GM10847 (cell line): ENCODE results near the gene LRRC3B.

ENCODE experiments used
- POLR2A ChIP-seq: IDR thresholded peaks from 2 replicates; pipeline ENCODE4 v1.6.1; 2011; ENCODE audit not compliant: insufficient read length; ENCODE audit errors: extremely low read depth

Gene LRRC3B

GRCh38 chr3:26622621-26623418, at the start of gene LRRC3B:
TSS of gene LRRC3B (plus strand) at chr3:26622772. CDS start at chr3:26709673, 86,901 bp downstream.
- TF ChIP-seq POLR2A = no peak

GRCh38 chr3:26574766-26575165, 47.8 kb upstream of the LRRC3B start:
- TF ChIP-seq POLR2A = no peak

GRCh38 chr3:26579116-26579515, 43.5 kb upstream of the LRRC3B start:
- TF ChIP-seq POLR2A = no peak

GRCh38 chr3:26587571-26587970, 35.0 kb upstream of the LRRC3B start:
- TF ChIP-seq POLR2A = no peak

GRCh38 chr3:26588931-26589330, 33.6 kb upstream of the LRRC3B start:
- TF ChIP-seq POLR2A = no peak

GRCh38 chr3:26589678-26590077, 32.9 kb upstream of the LRRC3B start:
- no peak for TF ChIP-seq POLR2A

GRCh38 chr3:26590919-26591484, 31.6 kb upstream of the LRRC3B start:
- no peak for TF ChIP-seq POLR2A

- TF ChIP-seq POLR2A = no peak
Observed at GRCh38 chr3:26591926-26592325, 30.6 kb upstream of the LRRC3B start.

- TF ChIP-seq POLR2A = no peak
Observed at GRCh38 chr3:26592451-26592850, 30.1 kb upstream of the LRRC3B start.

GRCh38 chr3:26596335-26596734, 26.2 kb upstream of the LRRC3B start:
- no peak for TF ChIP-seq POLR2A

- no peak for TF ChIP-seq POLR2A
Observed at GRCh38 chr3:26614006-26614685, 8.4 kb upstream of the LRRC3B start.

- TF ChIP-seq POLR2A = no peak
Observed at GRCh38 chr3:26621176-26621575, 1.4 kb upstream of the LRRC3B start.

- no peak for TF ChIP-seq POLR2A
Observed at GRCh38 chr3:26621906-26622620, 509 bp upstream of the LRRC3B start.

- TF ChIP-seq POLR2A = no peak
Observed at GRCh38 chr3:26623419-26624208, 1.0 kb downstream of the LRRC3B start.
